Activated naive CD4-positive, alpha-beta T cell treated with anti-CD3 and anti-CD28 coated beads, Interleukin-2, amount 50 U/mL, for 16 hours (primary cell): ENCODE results near the gene POLDIP2.

Experiments
- DNase-seq: peaks from one replicate; pipeline ENCODE4 v3.0.0-alpha.2; 2020

The POLDIP2 gene

GRCh38 chr17:28390141-28390540 is 32.8 kb upstream of the POLDIP2 start:
- no peak for DNase-seq

DNA sequence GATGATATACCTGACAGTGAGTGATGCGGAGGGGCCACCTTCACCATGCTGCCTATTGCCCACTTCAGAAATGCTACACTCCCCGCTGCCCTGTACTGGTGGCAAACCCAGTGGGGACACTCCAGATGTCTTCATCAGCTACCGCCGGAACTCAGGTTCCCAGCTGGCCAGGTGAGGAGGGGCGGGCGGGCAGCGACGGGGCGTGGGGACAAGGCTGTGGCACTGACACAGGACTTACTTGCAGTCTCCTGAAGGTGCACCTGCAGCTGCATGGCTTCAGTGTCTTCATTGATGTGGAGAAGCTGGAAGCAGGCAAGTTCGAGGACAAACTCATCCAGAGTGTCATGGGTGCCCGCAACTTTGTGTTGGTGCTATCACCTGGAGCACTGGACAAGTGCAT is 30.8 kb upstream of the POLDIP2 start:
- DNase-seq: no peak

DNA sequence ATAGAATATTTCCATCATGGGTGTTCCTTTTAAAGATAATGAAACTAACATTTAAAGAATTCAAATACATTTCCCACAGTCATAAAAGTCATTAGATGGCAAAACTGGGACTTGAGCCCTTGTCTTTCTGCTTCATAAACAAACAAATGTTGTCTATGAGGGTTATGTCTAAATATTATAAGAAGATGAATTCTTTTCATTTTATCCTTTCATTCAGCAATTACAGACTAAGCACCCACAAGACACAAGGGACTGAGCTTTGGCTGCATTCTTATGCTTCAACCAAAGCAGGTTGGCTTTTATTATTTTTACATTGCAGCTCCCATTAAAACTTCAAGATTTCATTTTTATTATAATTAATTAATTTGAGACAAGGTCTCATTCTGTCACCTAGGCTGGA is 29.1 kb upstream of the POLDIP2 start:
- DNase-seq: no peak

GRCh38 chr17:28385406-28385805 is 28.1 kb upstream of the POLDIP2 start:
- DNase-seq: no peak

DNA sequence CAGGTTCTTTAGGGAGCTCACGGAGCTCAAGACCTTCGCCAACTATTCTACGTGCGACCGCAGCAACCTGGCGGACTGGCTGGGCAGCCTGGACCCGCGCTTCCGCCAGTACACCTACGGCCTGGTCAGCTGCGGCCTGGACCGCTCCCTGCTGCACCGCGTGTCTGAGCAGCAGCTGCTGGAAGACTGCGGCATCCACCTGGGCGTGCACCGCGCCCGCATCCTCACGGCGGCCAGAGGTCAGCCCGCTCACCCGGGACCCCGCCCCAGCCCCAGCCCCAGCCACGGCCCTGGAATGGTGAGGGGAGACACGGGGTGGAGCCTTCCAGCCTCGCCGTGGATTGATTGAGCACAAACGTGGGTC is 27.7 kb upstream of the POLDIP2 start:
- no peak for DNase-seq

GRCh38 chr17:28384281-28385036 is 27.1 kb upstream of the POLDIP2 start:
- DNase-seq: peak; percentile 67

- DNase-seq: peak; percentile 29
These were observed 24.0 kb upstream of the POLDIP2 start for GRCh38 chr17:28381141-28381825.

DNA sequence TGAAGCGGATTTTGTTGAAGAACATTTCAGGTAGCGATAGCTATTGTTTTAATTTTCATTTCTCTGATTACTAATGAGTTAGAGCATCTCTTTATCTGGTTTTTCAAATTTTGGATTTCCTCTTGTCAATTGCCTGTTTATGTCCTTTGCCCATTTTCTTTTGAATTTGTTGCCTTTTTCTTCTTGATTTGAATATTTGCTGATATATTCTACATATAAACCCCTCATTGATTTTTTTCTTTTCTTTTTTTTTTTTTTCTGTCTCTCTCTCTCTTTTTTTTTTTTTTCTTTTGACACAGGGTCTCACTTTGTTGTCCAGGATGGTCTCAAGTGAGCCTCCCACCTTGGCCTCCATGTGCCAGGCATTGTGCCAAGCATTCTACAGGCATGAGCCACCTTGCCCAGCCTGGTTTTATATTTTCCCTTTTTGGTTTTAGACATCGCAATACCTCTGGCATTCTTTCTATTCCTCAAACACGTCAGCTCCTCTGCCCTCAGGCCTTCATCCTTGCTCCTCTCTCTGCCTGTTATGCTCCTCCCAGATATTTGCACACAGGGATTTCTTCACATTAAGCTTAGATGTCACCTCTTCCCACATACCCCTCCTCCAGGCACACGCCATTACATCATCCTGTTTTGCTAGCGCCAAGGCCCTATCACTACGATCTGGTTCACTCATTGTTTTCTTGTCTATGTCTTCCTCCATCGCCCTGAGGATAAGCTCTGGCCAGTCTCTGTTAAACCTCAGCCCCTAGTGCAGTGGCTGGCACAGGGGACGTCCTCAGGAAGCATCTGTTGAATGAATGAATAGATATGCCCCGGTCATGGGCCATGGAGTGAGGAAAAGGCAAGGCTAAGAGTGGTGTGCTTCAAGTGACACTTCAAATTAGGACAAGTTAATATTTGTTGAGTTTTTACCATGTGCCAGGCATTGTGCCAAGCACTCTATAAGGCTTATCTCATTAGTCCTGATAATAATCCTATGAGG is 22.8 kb upstream of the POLDIP2 start:
- no peak for DNase-seq

DNA sequence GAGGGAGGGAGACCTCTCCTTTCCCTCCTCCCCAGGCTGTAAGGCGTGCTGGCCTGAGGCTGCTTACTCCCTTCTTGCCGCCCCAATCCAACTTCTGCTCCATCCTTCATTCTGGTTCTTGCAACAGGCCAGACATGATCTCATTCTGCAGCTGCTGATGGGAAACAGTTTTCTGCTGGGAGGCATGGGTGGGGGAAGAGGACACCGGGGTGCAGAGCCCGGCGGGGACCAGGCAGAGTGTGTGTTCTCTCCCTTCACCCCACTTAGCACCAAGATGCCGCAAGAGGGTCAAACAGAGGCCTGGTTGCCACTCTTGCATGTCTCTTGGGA is 15.6 kb upstream of the POLDIP2 start:
- no peak for DNase-seq

GRCh38 chr17:28372203-28372944 is 15.0 kb upstream of the POLDIP2 start:
- peak; percentile 43 for DNase-seq

GRCh38 chr17:28371245-28372202 is 14.2 kb upstream of the POLDIP2 start, which contains the start of gene SARM1:
Gene SARM1, plus strand, starts transcription at chr17:28371694. Its CDS starts 339 bp downstream, at chr17:28372033.
- peak; percentile 86 for DNase-seq

GRCh38 chr17:28370744-28371103 is 13.4 kb upstream of the POLDIP2 start:
- DNase-seq: no peak

GRCh38 chr17:28370035-28370743 is 12.9 kb upstream of the POLDIP2 start, which contains the start of gene VTN:
Gene VTN, minus strand, starts transcription at chr17:28370307. Its CDS starts 104 bp downstream, at chr17:28370203.
- no peak for DNase-seq

- no peak for DNase-seq
These were observed 12.3 kb upstream of the POLDIP2 start for GRCh38 chr17:28369684-28370034.

GRCh38 chr17:28368915-28369683 is 11.8 kb upstream of the POLDIP2 start:
- no peak for DNase-seq

- no peak for DNase-seq
These were observed 11.0 kb upstream of the POLDIP2 start for GRCh38 chr17:28368306-28368831.

- DNase-seq: no peak
These were observed 10.4 kb upstream of the POLDIP2 start for GRCh38 chr17:28367641-28368305.

GRCh38 chr17:28366605-28367004 is 9.3 kb upstream of the POLDIP2 start:
- no peak for DNase-seq

GRCh38 chr17:28365487-28365886 is 8.2 kb upstream of the POLDIP2 start:
- no peak for DNase-seq
